Breast epithelium (tissue), 3 donors: Measurements from ENCODE around the gene CLDN9.

Source experiments
- POLR2A ChIP-seq: fragments of 450-650 bp; IDR thresholded peaks from one replicate; pipeline ENCODE4 v1.6.1; 2016; ENCODE audit warnings: antibody characterized with exemption, mild to moderate bottlenecking, moderate library complexity
- POLR2AphosphoS5 ChIP-seq, 3 donors: sonication (generic); formaldehyde crosslinking; IDR thresholded peaks; one replicate each; pipeline ENCODE4 v1.6.1; 2017; ENCODE audit warnings: antibody characterized with exemption in 3 of 3
- TF ChIP-seq, protein P1 (sequence below), 3 donors: fragments of 450-650 bp; IDR thresholded peaks; one replicate each; pipeline ENCODE4 v1.5.1; 2016 to 2017; ENCODE audit warnings: antibody characterized with exemption in 3 of 3, mild to moderate bottlenecking in 3 of 3, moderate library complexity in 3 of 3

GRCh38 chr16:3059723-3060242 lies 47.1 kb downstream of the CLDN9 start:
- TF ChIP-seq POLR2A (no peak), POLR2AphosphoS5 (IDR thresholded peaks at IDR 0.05) (no peak)
- TF ChIP-seq, protein P1, sequence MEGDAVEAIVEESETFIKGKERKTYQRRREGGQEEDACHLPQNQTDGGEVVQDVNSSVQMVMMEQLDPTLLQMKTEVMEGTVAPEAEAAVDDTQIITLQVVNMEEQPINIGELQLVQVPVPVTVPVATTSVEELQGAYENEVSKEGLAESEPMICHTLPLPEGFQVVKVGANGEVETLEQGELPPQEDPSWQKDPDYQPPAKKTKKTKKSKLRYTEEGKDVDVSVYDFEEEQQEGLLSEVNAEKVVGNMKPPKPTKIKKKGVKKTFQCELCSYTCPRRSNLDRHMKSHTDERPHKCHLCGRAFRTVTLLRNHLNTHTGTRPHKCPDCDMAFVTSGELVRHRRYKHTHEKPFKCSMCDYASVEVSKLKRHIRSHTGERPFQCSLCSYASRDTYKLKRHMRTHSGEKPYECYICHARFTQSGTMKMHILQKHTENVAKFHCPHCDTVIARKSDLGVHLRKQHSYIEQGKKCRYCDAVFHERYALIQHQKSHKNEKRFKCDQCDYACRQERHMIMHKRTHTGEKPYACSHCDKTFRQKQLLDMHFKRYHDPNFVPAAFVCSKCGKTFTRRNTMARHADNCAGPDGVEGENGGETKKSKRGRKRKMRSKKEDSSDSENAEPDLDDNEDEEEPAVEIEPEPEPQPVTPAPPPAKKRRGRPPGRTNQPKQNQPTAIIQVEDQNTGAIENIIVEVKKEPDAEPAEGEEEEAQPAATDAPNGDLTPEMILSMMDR (IDR thresholded peaks at IDR 0.05): no peak
